GM21360 (cell line): ENCODE data around the gene SOS2.
"Not testable (repeated sequence)": the region's sequence is repeated elsewhere in the genome, so short reads cannot be mapped to it uniquely, and the experiment has no call there.

Experiments used
- ATAC-seq: cut with Tn5 transposase; IDR thresholded peaks from one replicate; pipeline ENCODE4 v1.9.1; 2021; ENCODE audit warnings: mild to moderate bottlenecking, moderate library complexity; ENCODE audit not compliant: unreplicated experiment

Gene SOS2

GRCh38 chr14:50228313-50228712, 3.1 kb downstream of the SOS2 start:
- no peak for ATAC-seq

GRCh38 chr14:50225974-50226297, 5.4 kb downstream of the SOS2 start:
- no peak for ATAC-seq

- ATAC-seq: no peak
Measured at GRCh38 chr14:50225067-50225973, 6.1 kb downstream of the SOS2 start.

- no peak for ATAC-seq
Measured at GRCh38 chr14:50222055-50222613, 9.2 kb downstream of the SOS2 start.

- no peak for ATAC-seq
Measured at GRCh38 chr14:50218501-50218900, 12.9 kb downstream of the SOS2 start.

GRCh38 chr14:50215416-50215815, 16.0 kb downstream of the SOS2 start:
- no peak for ATAC-seq

- ATAC-seq: no peak
Measured at GRCh38 chr14:50213795-50214194, 17.6 kb downstream of the SOS2 start.

GRCh38 chr14:50212726-50213125, 18.7 kb downstream of the SOS2 start:
- ATAC-seq: no peak

GRCh38 chr14:50210074-50210473, 21.3 kb downstream of the SOS2 start:
- ATAC-seq: no peak

GRCh38 chr14:50198499-50198898, 32.9 kb downstream of the SOS2 start:
- no peak for ATAC-seq

GRCh38 chr14:50191499-50191898, 39.9 kb downstream of the SOS2 start:
- no peak for ATAC-seq

- ATAC-seq: no peak
Measured at GRCh38 chr14:50186107-50186506, 45.3 kb downstream of the SOS2 start.

GRCh38 chr14:50173891-50174290, 57.5 kb downstream of the SOS2 start:
- ATAC-seq: no peak

- ATAC-seq: no peak
Measured at GRCh38 chr14:50171895-50172294, 59.5 kb downstream of the SOS2 start.

- ATAC-seq: not testable (repeated sequence)
Measured at GRCh38 chr14:50167381-50167780, 64.0 kb downstream of the SOS2 start.

GRCh38 chr14:50156111-50156510, 75.3 kb downstream of the SOS2 start:
- no peak for ATAC-seq

- ATAC-seq: no peak
Measured at GRCh38 chr14:50148799-50149198, 82.6 kb downstream of the SOS2 start.

GRCh38 chr14:50139192-50139591, 92.2 kb downstream of the SOS2 start:
- ATAC-seq: no peak

- ATAC-seq: no peak
Measured at GRCh38 chr14:50127802-50128201, 103.6 kb downstream of the SOS2 start.

GRCh38 chr14:50123062-50123461, 108.3 kb downstream of the SOS2 start:
- ATAC-seq: no peak

- no peak for ATAC-seq
Measured at GRCh38 chr14:50122291-50122690, 109.1 kb downstream of the SOS2 start.

- ATAC-seq: no peak
Measured at GRCh38 chr14:50121486-50121885, 109.9 kb downstream of the SOS2 start.

- no peak for ATAC-seq
Measured at GRCh38 chr14:50117456-50117855, 113.9 kb downstream of the SOS2 start.
